Central memory CD4-positive, alpha-beta T cell (primary cell): Measurements from ENCODE around the gene CDC34.

Experiments
- DNase-seq: peaks from one replicate; pipeline ENCODE4 v3.0.0; 2022

Gene CDC34

DNA sequence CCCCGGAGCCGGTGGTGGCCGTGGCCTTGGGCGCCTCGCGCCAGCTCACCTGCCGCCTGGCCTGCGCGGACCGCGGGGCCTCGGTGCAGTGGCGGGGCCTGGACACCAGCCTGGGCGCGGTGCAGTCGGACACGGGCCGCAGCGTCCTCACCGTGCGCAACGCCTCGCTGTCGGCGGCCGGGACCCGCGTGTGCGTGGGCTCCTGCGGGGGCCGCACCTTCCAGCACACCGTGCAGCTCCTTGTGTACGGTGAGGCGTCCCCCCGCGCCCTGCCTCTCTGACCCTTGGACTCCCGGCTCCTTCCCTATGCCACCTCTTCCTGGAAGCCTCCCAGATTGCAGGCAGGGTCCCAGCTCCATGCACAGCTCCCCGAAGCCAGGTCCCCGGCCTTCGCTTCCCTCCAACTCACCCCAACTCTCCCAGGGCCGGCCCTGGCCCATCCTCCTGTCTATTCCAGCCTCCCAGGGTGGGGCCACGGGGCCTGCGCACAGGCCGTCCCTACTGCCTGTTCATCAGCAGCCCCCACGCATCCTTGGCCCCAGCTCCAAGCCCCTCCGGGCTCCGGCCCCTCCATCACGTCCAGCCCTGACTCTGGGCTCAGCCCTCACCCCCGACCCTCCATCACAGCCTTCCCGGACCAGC, 33.6 kb upstream of the CDC34 start:
- no peak for DNase-seq

DNA sequence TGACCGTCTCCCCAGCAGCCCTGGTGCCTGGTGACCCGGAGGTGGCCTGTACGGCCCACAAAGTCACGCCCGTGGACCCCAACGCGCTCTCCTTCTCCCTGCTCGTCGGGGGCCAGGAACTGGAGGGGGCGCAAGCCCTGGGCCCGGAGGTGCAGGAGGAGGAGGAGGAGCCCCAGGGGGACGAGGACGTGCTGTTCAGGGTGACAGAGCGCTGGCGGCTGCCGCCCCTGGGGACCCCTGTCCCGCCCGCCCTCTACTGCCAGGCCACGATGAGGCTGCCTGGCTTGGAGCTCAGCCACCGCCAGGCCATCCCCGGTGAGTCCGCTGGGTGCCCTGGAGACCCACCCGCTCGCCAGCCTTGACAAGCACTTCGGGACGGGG, 33.1 kb upstream of the CDC34 start:
- no peak for DNase-seq

- no peak for DNase-seq
Observed at GRCh38 chr19:498977-499623, 32.5 kb upstream of the CDC34 start.

DNA sequence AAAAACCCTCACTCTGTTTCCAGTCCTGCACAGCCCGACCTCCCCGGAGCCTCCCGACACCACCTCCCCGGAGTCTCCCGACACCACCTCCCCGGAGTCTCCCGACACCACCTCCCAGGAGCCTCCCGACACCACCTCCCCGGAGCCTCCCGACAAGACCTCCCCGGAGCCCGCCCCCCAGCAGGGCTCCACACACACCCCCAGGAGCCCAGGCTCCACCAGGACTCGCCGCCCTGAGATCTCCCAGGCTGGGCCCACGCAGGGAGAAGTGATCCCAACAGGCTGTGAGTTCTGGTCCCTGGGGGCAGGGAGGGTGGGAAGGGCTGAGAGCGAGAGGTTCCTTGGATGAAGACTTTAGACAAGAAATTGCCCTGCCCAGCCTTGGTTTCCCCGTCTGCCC, 29.9 kb upstream of the CDC34 start:
- DNase-seq = no peak

- DNase-seq = no peak
Observed at GRCh38 chr19:504616-505015, 26.9 kb upstream of the CDC34 start.

DNA sequence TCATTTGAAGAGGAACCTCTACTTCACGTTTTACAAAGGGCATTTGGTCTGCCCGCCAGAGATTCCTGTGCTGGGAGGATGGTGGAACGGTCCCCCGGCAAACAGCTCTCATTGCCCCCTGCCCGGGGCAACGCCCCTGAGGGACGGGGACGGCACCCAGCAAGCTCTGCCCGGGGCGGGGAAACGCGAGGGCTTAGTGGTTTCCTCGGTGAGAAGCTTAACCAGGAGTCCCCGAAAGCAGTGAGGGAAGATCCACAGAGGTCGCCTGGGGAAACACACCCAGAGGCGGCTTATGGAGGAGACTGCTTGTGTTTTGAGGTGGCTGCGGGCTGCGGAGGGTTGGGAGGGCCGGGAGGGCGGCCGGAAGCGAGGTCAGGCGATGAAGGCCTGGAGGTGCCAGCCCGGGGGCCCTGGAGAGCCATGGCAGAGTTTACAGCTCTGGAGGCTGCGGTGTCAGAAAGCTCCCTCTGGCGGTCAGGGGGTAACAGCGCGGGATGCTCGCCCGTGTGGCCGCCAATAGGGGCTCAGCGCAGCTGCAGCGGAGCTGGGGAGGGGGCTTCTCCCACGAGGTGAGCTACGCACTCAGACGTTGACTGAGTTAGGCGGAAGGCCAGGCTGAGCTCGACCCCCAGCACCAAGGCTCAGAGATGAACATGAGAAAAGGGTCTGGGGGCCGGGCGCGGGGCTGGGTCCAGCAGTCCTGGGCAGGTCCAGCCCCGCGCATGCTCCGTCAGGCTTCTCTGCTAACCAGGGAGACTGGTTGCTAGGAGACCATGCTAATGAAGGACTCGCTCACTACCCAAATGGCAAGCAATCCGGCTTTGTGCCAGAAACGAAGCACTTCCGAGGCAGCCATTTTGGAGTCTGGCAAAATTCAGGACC, 24.9 kb upstream of the CDC34 start:
- DNase-seq = peak; percentile 97

- DNase-seq = no peak
Observed at GRCh38 chr19:507286-508203, 24.0 kb upstream of the CDC34 start, which contains the start of gene TPGS1. Gene TPGS1 (plus strand): TSS chr19:507497. CDS start chr19:507507, 10 bp downstream.

DNA sequence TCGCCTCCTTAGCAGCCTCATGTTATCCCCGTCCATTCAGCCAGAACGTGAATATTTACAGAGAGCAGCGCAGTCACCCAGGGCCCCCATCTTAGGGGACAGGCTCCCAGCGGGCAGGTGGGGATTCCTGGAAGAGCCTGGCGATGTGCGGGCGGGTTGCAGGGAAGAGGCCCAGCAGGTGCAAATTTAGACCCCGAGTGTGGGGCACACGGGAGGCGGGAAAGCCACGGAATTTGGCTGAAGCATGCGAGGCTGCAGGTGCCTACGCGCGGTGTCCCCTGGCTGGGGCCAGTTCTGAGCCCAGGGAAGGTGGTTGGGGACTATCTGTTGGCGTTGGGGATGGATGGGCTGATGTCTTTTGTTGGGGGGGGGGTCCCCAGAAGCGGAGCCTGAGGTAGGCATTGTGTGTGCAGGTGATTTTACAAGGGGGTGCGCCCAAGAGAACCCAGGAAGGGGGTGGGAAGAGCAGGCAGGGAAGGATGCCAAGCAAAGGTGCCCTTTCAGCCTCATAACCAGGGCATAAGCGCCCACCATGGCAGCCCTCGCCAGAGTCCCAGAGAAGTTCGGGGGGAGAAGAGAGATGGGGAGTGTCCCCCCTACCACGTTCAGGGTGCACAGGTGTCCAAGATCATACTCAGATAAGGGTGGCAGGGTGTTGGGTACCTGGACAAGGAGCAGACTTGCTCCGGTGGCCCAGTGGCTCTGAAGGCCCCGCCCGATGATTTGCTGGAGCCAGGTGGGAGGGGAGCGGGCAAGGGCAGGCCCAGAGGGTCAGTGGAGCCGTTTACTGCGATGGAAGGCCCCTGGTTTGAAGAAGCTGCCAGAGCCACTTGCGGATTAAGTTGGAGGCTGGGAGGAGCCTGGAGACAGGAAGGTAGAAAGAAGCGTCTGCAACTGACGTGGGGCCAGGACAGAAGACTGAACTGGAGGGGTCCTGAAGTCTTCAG, 23.1 kb upstream of the CDC34 start:
- DNase-seq = no peak

DNA sequence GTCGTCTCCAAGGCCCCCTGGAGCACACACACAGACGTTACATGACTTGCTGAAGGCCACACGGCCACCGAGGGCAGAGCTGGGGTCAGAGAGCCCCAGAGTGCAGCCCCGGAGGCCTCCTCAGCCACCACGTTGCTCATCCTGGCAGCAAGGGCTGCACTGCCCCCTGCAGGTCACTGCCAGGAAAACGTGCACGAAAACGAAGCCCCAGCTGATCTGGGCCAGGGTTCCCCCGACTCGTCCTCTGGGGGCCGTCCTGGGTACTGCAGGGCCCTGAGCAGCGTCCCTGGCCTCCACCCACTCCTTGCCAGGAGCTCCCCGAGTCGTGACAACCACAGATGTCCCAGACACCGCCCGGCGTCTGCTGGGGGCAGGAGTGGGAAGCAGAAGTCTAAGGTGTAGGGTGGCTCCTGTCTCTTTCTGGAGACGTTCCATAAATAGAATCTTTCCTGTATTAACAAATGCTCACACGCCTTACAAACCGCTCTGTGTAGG, 20.9 kb upstream of the CDC34 start:
- peak; percentile 92 for DNase-seq

- peak; percentile 98 for DNase-seq
Observed at GRCh38 chr19:511101-511851, 20.3 kb upstream of the CDC34 start.

GRCh38 chr19:512547-513365, 18.8 kb upstream of the CDC34 start:
- no peak for DNase-seq

- no peak for DNase-seq
Observed at GRCh38 chr19:513368-514165, 18.0 kb upstream of the CDC34 start.

DNA sequence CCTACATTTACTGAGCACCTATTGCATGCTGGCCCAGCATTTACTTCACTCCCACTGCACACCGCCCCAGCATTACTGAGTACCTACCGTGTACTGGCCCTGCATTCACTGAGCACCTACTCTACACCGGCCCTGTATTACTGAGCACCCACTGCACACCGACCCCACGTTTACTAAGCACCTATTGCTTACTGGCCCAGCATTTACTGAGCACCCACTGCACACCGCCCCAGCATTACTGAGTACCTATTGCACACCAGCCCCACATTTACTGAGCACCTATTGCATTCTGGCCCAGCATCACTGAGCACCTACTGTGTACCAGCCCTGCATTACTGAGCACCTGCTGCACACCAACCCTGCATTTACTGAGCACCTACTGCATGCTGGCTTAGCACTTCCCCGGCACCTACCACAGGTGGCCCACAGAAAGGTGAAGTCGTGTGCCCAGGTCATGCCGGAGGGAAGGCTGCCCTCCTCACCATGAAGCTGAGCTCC, 17.3 kb upstream of the CDC34 start:
- DNase-seq = no peak

- no peak for DNase-seq
Observed at GRCh38 chr19:517721-518597, 13.6 kb upstream of the CDC34 start.

GRCh38 chr19:518598-519231, 12.8 kb upstream of the CDC34 start:
- DNase-seq = peak; percentile 52

GRCh38 chr19:519449-519865, 12.1 kb upstream of the CDC34 start:
- no peak for DNase-seq

- DNase-seq = no peak
Observed at GRCh38 chr19:522726-523125, 8.8 kb upstream of the CDC34 start.
